NCI-H2081 (cell line): ENCODE results near the gene AQP10.
"Not testable (repeated sequence)": the region's sequence is repeated elsewhere in the genome, so short reads cannot be mapped to it uniquely, and the experiment has no call there.

Source experiments
- DNase-seq, 2 experiments: peaks; one replicate each; lab custom pipeline; 2025; lab: John Stamatoyannopoulos, UW

AQP10 gene

GRCh38 chr1:154344977-154345837, 24.3 kb downstream of the AQP10 start:
- no peak for DNase-seq

GRCh38 chr1:154346276-154346917, 25.5 kb downstream of the AQP10 start:
- no peak for DNase-seq

- DNase-seq = no peak
Measured at GRCh38 chr1:154347961-154348360, 27.1 kb downstream of the AQP10 start.

- no peak for DNase-seq
Measured at GRCh38 chr1:154348429-154349076, 27.7 kb downstream of the AQP10 start.

- no peak for DNase-seq
Measured at GRCh38 chr1:154349121-154349520, 28.2 kb downstream of the AQP10 start.

- no peak for DNase-seq
Measured at GRCh38 chr1:154350383-154350782, 29.5 kb downstream of the AQP10 start.

GRCh38 chr1:154351363-154352068, 30.6 kb downstream of the AQP10 start:
- peak; percentile 41 to 66 for DNase-seq

- no peak for DNase-seq
Measured at GRCh38 chr1:154352245-154352580, 31.3 kb downstream of the AQP10 start.

GRCh38 chr1:154352581-154353459, 31.9 kb downstream of the AQP10 start:
- no peak for DNase-seq

GRCh38 chr1:154353460-154353904, 32.6 kb downstream of the AQP10 start:
- no peak for DNase-seq

GRCh38 chr1:154353966-154354365, 33.1 kb downstream of the AQP10 start:
- DNase-seq = no peak

GRCh38 chr1:154358519-154358918, 37.6 kb downstream of the AQP10 start:
- no peak for DNase-seq

- DNase-seq = no peak
Measured at GRCh38 chr1:154360288-154360687, 39.4 kb downstream of the AQP10 start.

- not testable (repeated sequence) for DNase-seq
Measured at GRCh38 chr1:154360881-154361280, 40.0 kb downstream of the AQP10 start.

- DNase-seq = no peak
Measured at GRCh38 chr1:154361357-154361756, 40.5 kb downstream of the AQP10 start.

- no peak for DNase-seq
Measured at GRCh38 chr1:154371436-154371835, 50.5 kb downstream of the AQP10 start.

- DNase-seq = not testable (repeated sequence)
Measured at GRCh38 chr1:154373777-154374357, 53.0 kb downstream of the AQP10 start.
